Stimulated activated CD8-positive, alpha-beta memory T cell treated with anti-CD3 and anti-CD28 coated beads, Interleukin-7, amount 100 ng/mL, for 24 hours (primary cell): Measurements from ENCODE around the gene SRSF8.

Experiments used
- DNase-seq: peaks from one replicate; pipeline ENCODE4 v3.0.0-alpha.2; 2020; ENCODE audit warnings: low read depth

SRSF8 gene

GRCh38 chr11:95070471-95070870 is 3.8 kb downstream of the SRSF8 start:
- DNase-seq = no peak

DNA sequence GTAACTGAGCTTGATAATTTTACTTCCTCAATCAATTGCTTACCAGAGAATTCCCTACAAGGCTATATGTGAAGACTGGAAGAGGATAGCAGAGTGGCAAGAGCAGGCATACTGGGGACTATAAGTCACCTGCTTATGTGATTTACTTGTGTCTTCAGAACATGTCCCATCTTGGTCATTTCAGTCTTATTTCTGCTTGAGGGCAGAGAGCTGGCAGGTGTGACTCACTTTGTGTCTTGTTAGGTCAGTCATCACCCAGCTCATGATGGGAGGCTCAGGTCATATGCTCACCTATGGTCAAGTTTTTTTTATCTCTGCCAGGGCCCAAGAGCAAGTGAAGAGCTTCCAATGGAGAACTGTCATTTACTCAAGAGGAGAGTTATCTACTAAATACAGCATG is 6.2 kb downstream of the SRSF8 start:
- DNase-seq = no peak

- no peak for DNase-seq
Measured at GRCh38 chr11:95074792-95075563, 8.3 kb downstream of the SRSF8 start.

GRCh38 chr11:95076416-95076815 is 9.7 kb downstream of the SRSF8 start:
- DNase-seq = no peak

DNA sequence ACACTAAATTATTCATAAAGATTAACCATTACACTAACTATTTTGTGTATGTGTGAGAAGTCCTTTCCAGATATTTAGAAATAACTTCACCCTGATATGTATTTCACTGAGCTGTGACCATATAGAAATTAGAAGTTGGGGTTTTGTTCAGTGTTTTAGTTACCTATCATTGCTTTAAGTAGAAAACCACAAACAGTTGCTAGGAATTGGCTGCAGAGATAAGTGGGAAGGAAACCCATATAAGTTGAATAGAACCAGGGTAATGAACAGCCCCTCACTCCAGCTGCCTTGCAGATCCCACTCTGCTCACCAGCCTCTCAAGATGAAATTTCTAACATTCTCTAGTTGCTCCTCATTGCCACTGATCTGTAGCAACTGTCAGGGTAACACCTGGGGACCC is 10.3 kb downstream of the SRSF8 start:
- DNase-seq = no peak

DNA sequence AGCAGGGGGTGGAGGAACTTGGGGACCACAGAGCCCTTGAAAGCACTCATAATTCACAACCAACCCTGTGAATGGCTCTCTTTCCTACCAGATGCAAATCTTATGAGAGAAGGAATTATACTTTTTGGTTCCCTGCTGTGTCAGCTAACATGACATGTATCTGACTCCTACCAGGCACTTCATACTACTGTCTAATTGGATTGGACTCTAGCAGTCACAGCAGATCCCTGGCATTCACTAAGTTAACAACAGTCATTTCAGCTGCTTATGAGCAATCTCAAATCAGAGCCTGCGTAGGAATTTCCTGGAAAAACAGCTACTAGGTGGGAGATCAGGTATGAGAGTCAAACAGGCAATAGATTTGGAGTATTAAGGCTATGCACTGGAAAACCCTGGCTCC is 11.8 kb downstream of the SRSF8 start:
- DNase-seq = no peak

DNA sequence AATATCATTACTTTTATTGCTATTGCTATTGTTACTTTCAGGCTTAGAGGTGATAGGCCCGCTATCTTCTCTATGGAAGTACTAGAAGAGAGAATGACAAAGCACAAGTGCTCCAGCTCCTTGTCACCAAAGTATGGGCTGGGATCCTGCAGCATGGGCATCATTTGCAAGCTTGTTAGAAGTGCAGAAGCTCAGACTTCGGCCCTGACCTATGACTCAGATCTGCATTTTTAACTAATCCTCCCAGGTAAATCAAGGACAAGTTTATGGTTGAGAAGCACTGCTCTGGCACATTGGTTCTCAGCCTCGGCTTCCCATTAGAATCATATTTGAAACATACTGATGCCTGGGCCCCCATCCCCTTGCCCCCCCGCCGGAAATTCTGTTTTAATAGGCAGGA is 14.3 kb downstream of the SRSF8 start:
- DNase-seq = no peak

DNA sequence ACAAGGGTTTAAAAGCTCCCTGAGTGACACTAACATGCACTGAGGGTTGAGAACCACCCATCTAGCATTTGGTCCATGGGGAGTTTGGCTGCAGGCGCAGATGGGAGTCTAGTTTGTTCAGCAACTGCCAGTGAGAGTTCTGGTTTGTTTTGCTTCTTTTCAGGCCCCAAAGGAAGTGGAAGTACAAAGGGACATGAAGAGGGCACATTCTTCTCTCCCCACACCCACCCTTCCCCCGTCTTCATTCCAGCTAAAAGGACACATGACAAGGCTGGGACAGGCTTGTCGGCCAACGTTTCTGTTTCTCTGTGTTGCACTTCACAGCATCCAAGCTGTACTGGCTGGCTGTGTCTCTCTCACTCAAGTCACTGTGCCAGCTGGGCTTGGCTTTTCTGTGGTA is 14.7 kb downstream of the SRSF8 start:
- DNase-seq = no peak

DNA sequence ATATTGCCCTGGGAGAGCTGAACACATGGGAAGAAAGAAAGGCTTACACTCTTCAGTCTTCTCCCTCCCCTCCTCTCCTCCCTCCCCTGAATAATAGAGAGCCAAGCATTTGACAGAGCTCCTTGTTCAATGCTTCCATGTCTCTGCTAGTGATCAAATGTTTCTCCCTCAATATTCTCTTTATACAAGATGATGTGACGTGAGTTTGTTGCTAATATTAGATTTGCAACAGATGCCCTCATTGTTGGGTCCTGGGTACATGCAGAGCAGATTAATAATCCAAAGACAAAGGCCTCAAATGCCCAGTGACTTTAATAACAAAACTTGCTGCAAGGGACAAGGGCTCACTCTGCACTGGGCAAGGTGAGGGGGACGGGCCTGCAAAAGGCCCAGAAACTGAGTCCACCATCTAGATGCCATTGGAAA is 15.9 kb downstream of the SRSF8 start:
- no peak for DNase-seq

DNA sequence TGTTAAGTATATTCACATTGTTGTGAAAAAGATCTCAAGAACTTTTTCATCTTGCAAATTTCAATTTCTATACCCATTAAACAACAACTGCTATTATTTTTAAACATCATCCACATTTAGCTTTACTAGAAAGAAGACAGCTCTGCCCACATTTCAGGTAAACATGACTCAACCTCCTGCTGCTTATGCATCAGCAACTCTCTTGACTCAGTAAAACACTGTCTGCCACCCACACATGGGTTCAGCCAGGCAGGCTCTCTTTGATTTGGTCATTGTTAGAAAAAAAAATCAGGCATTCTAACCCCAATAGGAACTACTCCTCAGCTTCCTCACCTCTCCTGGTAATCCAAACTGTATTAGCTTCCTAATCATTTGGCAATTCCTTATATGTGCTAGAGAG is 17.8 kb downstream of the SRSF8 start:
- no peak for DNase-seq

DNA sequence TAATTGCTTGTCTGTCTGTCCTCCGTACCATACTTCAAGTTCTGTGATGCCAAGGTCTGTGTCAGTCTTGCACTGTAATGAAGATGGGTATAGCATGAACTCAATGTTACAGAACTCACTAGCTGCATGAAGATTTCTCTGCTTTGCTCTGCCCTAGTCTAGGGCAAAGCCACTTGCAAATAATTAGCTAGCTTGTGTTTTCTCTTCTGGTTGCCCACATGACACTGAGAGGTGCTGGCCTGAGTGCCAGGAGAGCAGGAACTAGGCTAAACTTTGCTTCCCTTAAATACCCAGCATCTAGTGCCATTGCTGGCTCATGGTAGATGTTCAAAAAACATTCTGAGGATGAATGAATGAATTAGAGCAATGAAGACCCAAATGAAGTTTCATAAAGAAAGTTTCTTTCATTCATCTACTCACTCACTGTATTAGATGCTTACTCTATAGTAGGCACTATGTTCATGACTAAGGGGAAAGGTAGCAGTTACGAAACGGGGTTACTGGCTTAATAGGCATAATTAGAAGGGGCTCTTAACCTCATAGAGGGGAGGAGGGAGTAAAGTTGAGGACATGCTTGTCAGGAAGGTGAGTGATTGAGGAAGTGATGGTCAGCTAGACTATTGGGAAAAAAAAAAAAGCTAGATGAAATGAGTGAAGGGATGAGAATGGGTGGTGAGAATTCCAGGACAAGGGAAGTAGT is 18.5 kb downstream of the SRSF8 start:
- no peak for DNase-seq

DNA sequence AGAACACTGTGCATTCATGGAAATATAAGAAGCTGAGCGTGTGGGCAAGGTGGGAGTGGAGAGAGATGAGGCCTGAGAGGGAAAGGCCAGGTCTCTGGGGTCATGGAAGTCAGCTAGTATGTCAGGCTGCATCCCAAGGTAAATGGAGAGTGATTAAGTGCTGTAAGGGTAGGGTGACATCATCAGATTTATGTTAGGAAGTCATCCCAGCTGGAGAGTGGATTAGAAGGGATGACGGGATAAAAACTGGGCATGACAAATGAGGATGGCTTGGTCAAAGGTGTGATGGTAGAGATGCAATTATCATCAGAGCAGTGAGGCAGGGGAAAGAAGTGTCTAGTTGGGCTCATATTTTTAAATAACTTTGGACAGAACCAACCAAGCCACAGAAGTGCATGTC is 19.4 kb downstream of the SRSF8 start:
- no peak for DNase-seq

GRCh38 chr11:95086836-95087570 is 20.3 kb downstream of the SRSF8 start:
- no peak for DNase-seq

DNA sequence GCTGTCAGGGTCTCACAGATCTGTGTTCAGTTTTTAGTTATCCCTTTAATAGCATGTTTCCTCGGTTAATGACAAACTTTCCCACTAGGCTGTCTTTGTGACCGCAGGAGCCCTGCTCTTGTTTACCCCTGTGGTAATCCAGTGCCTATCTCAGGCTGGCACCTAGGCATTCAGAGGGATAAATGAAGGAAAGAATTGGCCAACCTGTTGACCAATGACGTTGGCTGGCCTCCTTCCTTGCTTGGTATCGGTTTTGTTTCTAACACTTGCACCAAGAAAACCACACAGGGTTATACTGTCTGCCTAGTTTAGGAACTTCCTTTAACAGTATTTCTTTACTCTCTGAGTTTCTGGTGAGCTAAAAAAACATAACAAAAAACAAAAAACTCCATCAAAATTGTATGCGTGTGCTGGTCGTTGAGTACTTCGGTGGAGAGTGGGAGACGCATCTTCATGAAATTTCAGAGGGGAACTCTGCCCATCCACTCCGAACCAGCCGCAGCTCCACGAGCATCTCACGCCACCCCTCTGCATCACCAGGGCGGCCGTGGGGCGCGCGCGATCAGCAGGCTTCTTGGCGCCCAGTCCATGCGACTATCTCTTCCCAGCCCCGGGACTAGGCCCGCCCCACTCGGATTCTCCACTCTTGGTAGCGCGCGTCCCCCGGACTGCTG is 22.4 kb downstream of the SRSF8 start:
- DNase-seq = no peak

GRCh38 chr11:95089620-95090542 is 23.2 kb downstream of the SRSF8 start, which contains the start of gene ENDOD1:
ENDOD1 (plus strand) TSS chr11:95089846; CDS start chr11:95089928, 82 bp downstream.
- DNase-seq = peak; percentile 58

DNA sequence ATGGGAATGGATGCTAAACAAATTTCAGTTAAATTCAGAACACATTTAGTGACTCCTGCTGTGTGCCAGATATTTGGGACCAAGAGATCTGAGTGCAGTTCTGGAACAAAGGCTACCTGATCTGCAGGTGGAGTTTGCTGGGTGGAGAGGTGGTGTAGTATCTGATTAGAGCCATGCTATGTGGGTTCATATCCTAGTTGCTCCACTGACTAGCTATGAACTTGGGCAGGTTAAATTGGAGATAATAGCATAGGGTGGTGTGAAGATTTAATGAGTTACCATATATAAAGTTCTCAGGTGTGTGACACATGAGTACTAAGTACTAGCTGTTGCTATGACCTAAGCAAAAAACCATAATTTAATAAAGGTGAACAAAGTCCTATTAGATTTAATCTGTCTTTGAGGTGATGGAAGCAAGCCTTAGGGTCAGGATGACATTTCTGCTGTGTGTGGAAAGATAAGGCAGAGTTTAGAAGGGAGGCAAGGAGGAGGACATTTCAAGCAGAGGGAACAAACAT is 25.0 kb downstream of the SRSF8 start:
- DNase-seq = no peak

DNA sequence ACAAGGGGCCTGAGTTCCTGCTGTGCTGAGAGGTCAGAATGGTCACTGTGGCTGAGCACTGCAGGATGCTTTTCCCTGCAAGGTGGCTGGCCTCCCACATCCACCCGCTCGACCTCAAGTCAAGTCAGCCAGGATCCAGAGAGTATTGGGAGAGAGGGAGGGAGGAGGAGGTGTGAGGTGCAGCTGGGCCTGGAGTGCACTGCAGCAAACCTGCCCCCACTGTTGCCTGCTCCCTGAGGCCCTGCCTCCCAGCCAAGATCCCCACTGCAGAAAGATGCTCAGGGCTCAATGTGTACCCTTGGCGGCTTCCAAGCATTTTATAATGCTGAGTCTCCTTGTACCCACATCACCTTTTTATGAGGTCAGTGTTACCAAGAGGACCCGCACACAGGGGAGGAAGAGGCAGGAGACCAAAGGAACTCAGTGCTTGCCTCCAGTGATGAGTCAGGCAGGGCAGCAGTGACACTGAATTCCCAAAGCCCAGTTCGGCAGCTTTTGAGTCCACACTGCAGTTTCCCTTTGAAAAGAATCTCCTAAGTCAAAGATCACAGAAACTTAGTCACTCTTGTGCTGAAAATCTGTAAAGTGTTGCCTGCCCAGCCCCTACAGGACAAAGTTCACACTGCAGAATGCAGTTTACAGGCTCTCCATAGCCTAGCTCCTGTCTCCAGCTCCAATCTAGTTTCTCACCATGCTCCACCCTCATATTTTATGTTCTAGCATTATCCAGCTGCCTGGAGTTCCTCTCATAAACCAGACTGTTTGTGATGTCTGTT is 26.0 kb downstream of the SRSF8 start:
- DNase-seq = no peak

- no peak for DNase-seq
Measured at GRCh38 chr11:95093548-95093947, 26.8 kb downstream of the SRSF8 start.

- DNase-seq = no peak
Measured at GRCh38 chr11:95095858-95096587, 29.3 kb downstream of the SRSF8 start.

DNA sequence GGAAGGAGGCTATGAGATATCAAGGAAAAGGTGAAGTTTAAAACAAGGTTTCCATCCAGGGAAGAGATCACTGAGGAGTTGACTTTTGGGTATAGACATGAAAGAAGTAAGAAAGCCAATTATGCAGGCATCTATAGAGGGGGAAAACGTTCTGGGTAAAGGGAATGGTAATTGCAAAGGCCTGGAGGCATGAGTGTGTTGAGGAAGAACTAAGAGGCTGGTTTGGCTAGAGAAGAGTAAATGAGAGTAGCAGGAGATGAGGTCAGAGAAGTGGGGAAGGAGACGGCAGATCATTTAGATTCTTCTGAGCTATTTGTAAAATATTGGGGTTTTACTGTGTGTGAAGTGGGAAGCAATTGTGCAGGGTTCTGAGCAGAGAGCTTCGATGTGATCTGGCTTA is 30.5 kb downstream of the SRSF8 start:
- DNase-seq = no peak
